LoVo (cell line): Measurements from ENCODE around the gene RPS27A.
A peak's percentile ranks its signal among the peaks of the same experiment; 100 is the strongest.
"Not testable (repeated sequence)": the region's sequence is repeated elsewhere in the genome, so short reads cannot be mapped to it uniquely, and the experiment has no call there.

ENCODE experiments used
- DNase-seq: peaks from one replicate; pipeline ENCODE4 v3.0.0-alpha.2; 2016; ENCODE audit warnings: low spot score

RPS27A gene

GRCh38 chr2:55239656-55240222 lies 7.3 kb downstream of the RPS27A start:
- no peak for DNase-seq

- DNase-seq = not testable (repeated sequence)
These were observed 9.1 kb downstream of the RPS27A start for GRCh38 chr2:55241582-55241981.

GRCh38 chr2:55242617-55243016 lies 10.1 kb downstream of the RPS27A start:
- DNase-seq = no peak

GRCh38 chr2:55245411-55245810 lies 12.9 kb downstream of the RPS27A start:
- no peak for DNase-seq

- no peak for DNase-seq
These were observed 14.5 kb downstream of the RPS27A start for GRCh38 chr2:55247025-55247424.

- no peak for DNase-seq
These were observed 20.3 kb downstream of the RPS27A start for GRCh38 chr2:55252832-55253231.

GRCh38 chr2:55259586-55259985 lies 27.1 kb downstream of the RPS27A start:
- not testable (repeated sequence) for DNase-seq

- DNase-seq = no peak
These were observed 35.9 kb downstream of the RPS27A start for GRCh38 chr2:55268288-55268906.

GRCh38 chr2:55268907-55269644 lies 36.6 kb downstream of the RPS27A start, which contains the start of gene MTIF2:
MTIF2 (minus strand) TSS chr2:55269231; CDS start chr2:55263858, 5,373 bp downstream.
- peak; percentile 95 for DNase-seq

GRCh38 chr2:55269645-55269990 lies 37.1 kb downstream of the RPS27A start:
- no peak for DNase-seq

- DNase-seq = not testable (repeated sequence)
These were observed 41.9 kb downstream of the RPS27A start for GRCh38 chr2:55274346-55274745.

GRCh38 chr2:55277310-55277709 lies 44.8 kb downstream of the RPS27A start:
- no peak for DNase-seq

- not testable (repeated sequence) for DNase-seq
These were observed 46.8 kb downstream of the RPS27A start for GRCh38 chr2:55279214-55279835.

GRCh38 chr2:55279859-55280424 lies 47.5 kb downstream of the RPS27A start:
- not testable (repeated sequence) for DNase-seq

GRCh38 chr2:55280851-55281546 lies 48.5 kb downstream of the RPS27A start:
- DNase-seq = not testable (repeated sequence)

- peak; percentile 89 for DNase-seq
These were observed 49.8 kb downstream of the RPS27A start for GRCh38 chr2:55282110-55282917.

- no peak for DNase-seq
These were observed 50.6 kb downstream of the RPS27A start for GRCh38 chr2:55283083-55283482.
